ENCODE data around the gene VIPR2. TPM values are rescaled to one million over a fixed set of nuclear protein-coding genes. Genes with fewer than 3 reads are reported as not detected.

The VIPR2 gene
- total RNA-seq, 4 donors from 2014 or later, result 0.33 to 0.56 TPM; not detected in 2

DNA sequence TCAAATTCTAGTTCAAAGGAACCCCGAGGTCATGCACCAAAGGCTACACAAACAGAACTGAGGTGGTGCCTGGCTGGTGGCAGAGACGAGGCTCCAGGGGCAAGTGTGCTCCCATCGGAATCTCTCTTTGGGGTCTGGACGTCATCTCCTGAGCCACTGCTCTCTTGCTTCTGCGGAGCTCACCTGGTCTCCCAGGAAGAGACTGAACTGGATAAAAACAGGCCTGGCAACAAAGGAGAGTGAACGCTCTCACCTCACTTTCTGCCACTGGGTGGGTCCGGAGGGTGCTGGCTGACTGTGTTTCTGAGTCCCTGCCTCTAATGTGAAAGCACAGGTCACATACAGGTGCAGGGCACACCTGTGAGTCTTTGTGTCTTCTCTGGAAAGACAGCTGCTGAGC, 22.4 kb downstream of the VIPR2 start:
- WGBS, 2 donors, result 64 to 65% methylated on average over 5 to 6 of the region's 7 CpGs
- Histone ChIP-seq H3K36me3 (no peaks in the 10 kb centered on the region), H3K9me3 (no peaks in the 10 kb centered on the region), H3K27me3 (no peaks in the 10 kb centered on the region), H3K4me3 (replicated peaks in 1 of 3) (no peak overlapping the region), H3K4me1 (no peaks in the 10 kb centered on the region), H3K27ac (no peak overlapping the region)
- no peak for DNase-seq
- no peak for TF ChIP-seq POLR2A (IDR thresholded peaks at IDR 0.05)
- no peak for TF ChIP-seq CTCF (IDR thresholded peaks at IDR 0.05)
- intact Hi-C loops (cut with DNase I), result no loop called here

GRCh38 chr7:159121476-159121875, 23.2 kb downstream of the VIPR2 start:
- intact Hi-C loops (cut with DNase I), result no loop called here
- DNase-seq, result no peak
- H3K4me3 ChIP-seq (replicated peaks in 1 of 3), result no peak overlapping the region
- no peak overlapping the region for H3K27ac ChIP-seq
- H3K9me3 ChIP-seq, result no peaks in the 10 kb centered on the region
- no peaks in the 10 kb centered on the region for H3K36me3 ChIP-seq
- H3K4me1 ChIP-seq, result no peaks in the 10 kb centered on the region
- TF ChIP-seq CTCF (IDR thresholded peaks at IDR 0.05), result no peak
- no peak for TF ChIP-seq POLR2A (IDR thresholded peaks at IDR 0.05)
- WGBS, 2 donors, result 96 to 98% methylated on average over 4 of the region's 4 CpGs
- no peaks in the 10 kb centered on the region for H3K27me3 ChIP-seq

- Histone ChIP-seq H3K27me3 (no peaks in the 10 kb centered on the region), H3K36me3 (no peaks in the 10 kb centered on the region), H3K27ac (no peak overlapping the region), H3K4me3 (replicated peaks in 1 of 3) (no peak overlapping the region), H3K4me1 (no peaks in the 10 kb centered on the region), H3K9me3 (no peaks in the 10 kb centered on the region)
- intact Hi-C loops (cut with DNase I), result no loop called here
- 72 to 76% methylated on average over 9 of the region's 9 CpGs for WGBS, 2 donors
- TF ChIP-seq POLR2A (IDR thresholded peaks at IDR 0.05) (no peak), CTCF (IDR thresholded peaks at IDR 0.05) (no peak)
- DNase-seq, result no peak
Measured at GRCh38 chr7:159121068-159121467, 23.6 kb downstream of the VIPR2 start.

DNA sequence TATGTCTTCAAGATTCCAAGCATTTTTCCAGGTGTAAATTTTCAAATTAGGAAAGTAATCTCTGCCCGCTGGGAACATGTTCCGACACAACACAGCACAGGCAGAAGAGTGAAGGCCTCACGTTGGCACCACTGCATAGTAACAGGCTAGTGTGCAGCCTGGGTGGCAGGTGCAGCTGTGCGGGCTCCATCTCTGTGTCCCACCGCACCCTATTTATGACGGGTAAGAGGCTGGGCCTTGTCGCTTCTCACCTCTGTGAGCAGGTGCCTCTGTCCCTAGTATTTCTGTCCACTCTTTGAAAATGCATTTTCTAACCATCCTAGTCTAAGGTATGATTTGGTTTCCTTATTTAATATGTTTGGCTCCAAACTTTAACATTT, 24.1 kb downstream of the VIPR2 start:
- Histone ChIP-seq H3K36me3 (no peaks in the 10 kb centered on the region), H3K4me3 (replicated peaks in 1 of 3) (no peak overlapping the region), H3K27me3 (no peaks in the 10 kb centered on the region), H3K4me1 (no peaks in the 10 kb centered on the region), H3K27ac (no peak overlapping the region), H3K9me3 (no peaks in the 10 kb centered on the region)
- DNase-seq, result no peak
- WGBS, 2 donors, result 92 to 95% methylated on average over 7 of the region's 7 CpGs
- intact Hi-C loops (cut with DNase I), result no loop called here
- no peak for TF ChIP-seq CTCF (IDR thresholded peaks at IDR 0.05)
- no peak for TF ChIP-seq POLR2A (IDR thresholded peaks at IDR 0.05)

DNA sequence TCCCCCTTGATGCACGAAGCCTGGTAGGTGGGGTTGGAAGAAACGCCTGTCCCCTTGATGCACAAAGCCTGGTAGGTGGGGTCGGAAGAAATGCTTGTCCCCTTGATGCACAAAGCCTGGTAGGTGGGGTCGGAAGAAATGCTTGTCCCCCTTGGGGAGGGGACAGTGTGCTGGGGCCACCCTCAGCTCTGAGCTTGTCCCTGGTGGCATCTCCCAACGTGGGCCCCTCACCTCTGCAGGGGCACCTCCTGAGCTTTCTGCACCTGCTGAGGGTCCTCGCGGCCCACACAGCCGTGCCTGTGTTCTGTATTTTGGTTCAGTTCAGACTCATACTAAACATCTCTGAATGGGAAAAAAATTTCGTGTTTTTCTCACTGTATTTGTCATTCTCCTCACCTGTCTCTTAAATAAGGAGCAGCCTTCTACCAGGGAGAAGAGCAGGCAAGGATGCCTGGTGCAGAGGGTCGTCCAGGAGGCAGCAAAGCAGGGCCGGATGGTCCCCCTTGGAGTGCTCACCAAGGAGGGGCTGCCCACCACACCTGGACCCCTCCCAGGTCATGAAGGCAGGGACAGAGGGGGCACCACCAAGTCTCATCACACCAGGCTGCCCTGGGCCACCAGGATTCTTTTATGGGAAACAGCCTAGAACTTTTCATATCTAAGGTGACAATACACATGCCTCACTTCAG, 24.7 kb downstream of the VIPR2 start:
- 86 to 87% methylated on average over 11 of the region's 11 CpGs for WGBS, 2 donors
- TF ChIP-seq POLR2A (IDR thresholded peaks at IDR 0.05), result no peak
- TF ChIP-seq CTCF (IDR thresholded peaks at IDR 0.05), result no peak

More for the DNA sequence above, 24.7 kb downstream of the VIPR2 start:
- H3K4me1 ChIP-seq, result no peaks in the 10 kb centered on the region
- H3K36me3 ChIP-seq, result no peaks in the 10 kb centered on the region
- no peaks in the 10 kb centered on the region for H3K27me3 ChIP-seq
- H3K9me3 ChIP-seq, result no peaks in the 10 kb centered on the region
- no peak overlapping the region for H3K4me3 ChIP-seq (replicated peaks in 1 of 3)
- no peak overlapping the region for H3K27ac ChIP-seq
- intact Hi-C loops (cut with DNase I), result no loop called here
- DNase-seq, result no peak
